Measurements from ENCODE around the gene SULT1E1. TPM values are rescaled to one million over a fixed set of nuclear protein-coding genes. Genes with fewer than 3 reads are reported as not detected.

SULT1E1 gene, protein sequence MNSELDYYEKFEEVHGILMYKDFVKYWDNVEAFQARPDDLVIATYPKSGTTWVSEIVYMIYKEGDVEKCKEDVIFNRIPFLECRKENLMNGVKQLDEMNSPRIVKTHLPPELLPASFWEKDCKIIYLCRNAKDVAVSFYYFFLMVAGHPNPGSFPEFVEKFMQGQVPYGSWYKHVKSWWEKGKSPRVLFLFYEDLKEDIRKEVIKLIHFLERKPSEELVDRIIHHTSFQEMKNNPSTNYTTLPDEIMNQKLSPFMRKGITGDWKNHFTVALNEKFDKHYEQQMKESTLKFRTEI
- 0.16 TPM in 1 of 2 replicates, not detected in the other for total RNA-seq

GRCh38 chr4:69860052-69860451 lies at the start of gene SULT1E1:
Gene SULT1E1 (minus strand): TSS chr4:69860145. CDS start chr4:69857644, 2,501 bp downstream.

Other genes with a start within 250 kb of the SULT1E1 start
- gene UGT2A2, start 220.5 kb downstream of the SULT1E1 start, total RNA-seq = not detected in 2 replicates
- not detected in 2 replicates for gene UGT2A1, start 206.9 kb downstream of the SULT1E1 start, total RNA-seq
- gene SULT1B1, start 99.5 kb downstream of the SULT1E1 start, total RNA-seq = 0.32 TPM in 1 of 2 replicates, not detected in the other
- not detected in 2 replicates for gene CSN1S1, start 70.9 kb upstream of the SULT1E1 start, total RNA-seq
- not detected in 2 replicates for gene CSN2, start 105.6 kb upstream of the SULT1E1 start, total RNA-seq
- gene STATH, start 135.8 kb upstream of the SULT1E1 start, total RNA-seq = not detected in 2 replicates
- gene HTN3, start 168.3 kb upstream of the SULT1E1 start, total RNA-seq = not detected in 2 replicates
- not detected in 2 replicates for gene HTN1, start 190.3 kb upstream of the SULT1E1 start, total RNA-seq

Measured in bronchial smooth muscle cell (primary cell).